GM04503 (cell line): ENCODE results near the gene CEP295NL.
"Not testable (repeated sequence)": the region's sequence is repeated elsewhere in the genome, so short reads cannot be mapped to it uniquely, and the experiment has no call there.

Experiments used
- DNase-seq: peaks from one replicate; pipeline ENCODE4 v3.0.0-alpha.2; 2012; ENCODE audit warnings: low read depth

CEP295NL gene

GRCh38 chr17:78929908-78930775 lies 27.1 kb upstream of the CEP295NL start:
- no peak for DNase-seq

DNA sequence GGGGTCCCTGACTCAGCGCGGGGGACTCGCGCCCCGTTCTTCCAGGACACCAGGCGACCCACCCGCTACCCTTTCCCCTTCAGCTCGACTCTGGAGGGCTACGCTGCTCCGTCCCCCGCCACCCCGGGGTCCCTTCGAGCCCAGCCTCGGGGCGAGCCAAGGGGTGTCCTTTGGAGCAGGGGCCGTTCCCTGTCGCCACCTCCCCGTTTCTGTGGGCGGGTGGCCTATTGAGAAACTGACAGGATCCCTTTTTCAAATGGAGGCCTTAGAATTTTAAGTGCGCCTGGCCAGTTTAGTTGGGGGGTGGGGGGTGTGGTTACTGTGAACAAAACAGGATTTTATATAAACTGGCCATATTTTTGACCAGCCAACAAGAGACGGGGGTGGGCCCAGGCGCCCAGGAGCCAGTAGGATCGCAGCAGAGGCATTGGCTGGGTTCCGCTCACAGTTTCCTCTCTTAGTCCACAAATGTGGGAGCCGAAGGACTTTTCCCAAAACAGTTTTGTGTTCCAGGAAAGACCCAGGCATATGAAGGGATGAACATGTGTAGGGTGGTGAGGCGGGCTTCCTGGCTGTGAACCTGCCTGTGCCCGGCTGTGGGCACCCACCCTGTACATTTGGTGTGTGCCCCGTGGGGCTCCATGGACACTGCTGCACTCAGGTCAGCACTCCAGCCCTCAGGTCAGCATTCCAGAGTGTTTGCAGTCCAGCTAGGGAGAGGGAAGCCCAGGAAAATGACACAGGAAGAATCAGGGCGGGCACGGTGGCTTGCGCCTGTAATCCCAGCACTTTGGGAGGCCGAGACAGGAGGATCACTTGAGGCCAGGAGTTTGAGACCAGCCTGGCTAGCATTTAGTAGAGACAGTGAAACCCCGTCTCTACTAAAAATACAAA lies 22.9 kb upstream of the CEP295NL start:
- no peak for DNase-seq

- no peak for DNase-seq
These were observed 22.2 kb upstream of the CEP295NL start, which contains the start of gene TIMP2 for GRCh38 chr17:78925234-78925633. Gene TIMP2, minus strand, starts transcription at chr17:78925387. Its CDS starts 299 bp downstream, at chr17:78925088.

DNA sequence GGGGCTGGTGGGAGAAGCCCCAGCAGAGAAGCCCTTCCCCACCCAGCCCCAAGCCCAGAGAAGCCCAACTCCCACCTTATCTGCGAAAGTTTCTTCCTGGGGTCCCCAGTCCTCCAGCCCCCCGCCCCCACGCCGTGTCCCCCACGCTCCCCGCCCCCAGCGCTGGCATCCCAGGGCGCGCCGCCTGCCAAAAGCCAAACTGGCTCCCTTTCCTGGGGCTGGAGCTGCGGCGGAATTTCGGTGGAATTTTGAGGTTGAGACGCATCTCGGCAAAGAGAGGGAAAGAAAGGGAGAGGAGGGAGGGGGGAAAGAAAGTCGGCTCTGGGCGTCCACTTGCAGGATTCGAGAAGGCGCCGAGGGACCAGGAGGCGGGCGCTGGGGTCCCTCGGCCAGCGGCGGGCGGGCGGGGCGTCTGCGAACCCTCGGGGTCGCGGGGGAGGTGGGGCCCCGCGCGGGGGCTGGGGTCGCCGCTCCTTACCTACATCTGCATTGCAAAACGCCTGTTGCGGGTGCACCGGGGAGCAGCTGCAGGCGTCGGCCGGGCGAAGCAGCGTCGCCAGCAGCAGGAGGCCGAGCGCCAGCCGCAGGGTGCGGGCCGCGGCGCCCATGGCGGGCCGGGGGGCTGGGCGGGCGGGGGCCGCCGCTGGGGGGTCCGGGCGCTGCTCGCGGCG lies 21.6 kb upstream of the CEP295NL start:
- no peak for DNase-seq

DNA sequence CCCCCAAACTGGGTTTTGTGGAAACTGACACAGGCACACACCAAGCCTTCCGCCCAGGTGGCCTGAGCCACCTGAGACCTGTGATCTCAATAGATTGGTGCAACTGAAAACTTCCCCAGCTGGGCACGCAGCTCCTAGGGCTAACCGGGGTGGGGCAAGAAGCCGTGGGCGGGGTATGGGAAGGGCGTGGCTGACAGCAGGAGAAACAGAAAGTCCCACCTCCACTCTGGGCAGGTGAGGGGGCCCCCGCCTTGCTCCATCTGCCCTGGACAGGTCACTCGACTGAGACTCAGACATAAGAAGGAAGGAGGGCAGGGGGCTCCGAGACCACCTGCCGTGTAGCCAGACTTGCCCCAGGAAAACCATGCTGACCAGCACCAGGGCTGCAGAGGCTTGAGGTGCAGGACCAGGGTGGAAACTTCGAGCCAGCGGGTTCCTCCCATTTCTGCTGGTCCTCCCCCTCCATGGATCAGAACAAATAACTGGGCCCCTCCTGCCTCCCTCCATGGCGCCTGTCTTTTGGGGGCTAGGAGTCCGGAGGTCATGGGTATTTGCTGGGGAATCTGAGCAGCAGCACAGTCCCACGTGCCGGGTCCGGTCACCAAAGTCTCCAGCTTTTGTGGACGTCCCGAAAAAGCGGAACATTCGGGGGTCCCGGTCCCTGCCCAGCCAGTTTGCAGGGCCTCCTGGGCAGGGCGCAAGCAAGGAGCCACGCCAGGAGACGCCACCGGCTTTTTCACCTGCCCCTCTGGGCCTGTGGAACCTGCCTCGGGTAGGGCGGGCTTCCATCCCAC lies 20.9 kb upstream of the CEP295NL start:
- no peak for DNase-seq

- no peak for DNase-seq
These were observed 20.0 kb upstream of the CEP295NL start for GRCh38 chr17:78922816-78923498.

- DNase-seq = no peak
These were observed 18.5 kb upstream of the CEP295NL start for GRCh38 chr17:78921437-78921971.

DNA sequence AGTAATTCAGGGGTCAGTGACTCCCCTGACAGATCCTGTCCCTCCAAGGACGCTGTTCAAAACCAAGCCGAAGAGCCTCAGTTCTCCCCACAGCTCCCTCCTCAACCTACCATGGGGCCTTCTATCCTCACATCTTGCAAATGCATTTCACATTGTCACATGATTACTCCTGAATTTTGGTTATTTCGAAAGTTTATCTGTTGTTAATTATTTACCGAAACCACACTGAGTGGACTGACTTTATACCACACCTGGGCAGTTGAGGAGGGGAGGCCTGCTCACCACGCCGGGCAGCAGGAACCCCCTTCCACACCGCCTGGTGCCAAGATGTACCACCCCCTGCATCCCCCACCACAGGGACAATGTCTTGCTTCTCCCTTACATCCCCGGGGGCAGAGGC lies 17.5 kb upstream of the CEP295NL start:
- no peak for DNase-seq

DNA sequence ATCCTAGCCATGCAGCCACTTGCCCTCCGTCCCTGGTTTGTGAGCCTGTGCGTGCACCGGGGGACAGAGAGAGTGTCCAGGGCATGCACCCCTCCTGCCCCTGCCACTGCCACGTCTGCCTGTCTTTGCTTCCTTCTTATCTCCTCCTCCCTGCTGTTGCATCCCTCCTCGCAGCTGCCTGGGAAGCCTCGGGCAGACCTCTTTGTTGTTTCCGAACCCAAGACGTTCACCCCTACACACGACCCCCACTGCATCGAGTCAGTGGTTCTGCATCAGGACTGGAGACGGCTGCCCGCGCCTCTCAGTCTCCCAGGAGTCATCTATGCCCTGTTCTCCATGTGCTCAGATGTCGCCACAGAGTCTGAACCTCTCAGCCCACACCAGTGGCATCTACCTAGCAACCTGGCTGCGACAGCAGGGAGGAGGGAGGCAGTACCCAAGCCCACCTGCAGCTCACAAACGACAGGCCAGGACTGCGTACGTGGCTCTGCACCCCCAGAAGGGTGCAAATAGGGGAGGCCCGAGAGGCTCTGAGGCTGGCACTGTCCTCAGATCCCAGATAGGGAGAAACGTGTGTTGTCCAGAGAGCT lies 17.0 kb upstream of the CEP295NL start:
- no peak for DNase-seq

DNA sequence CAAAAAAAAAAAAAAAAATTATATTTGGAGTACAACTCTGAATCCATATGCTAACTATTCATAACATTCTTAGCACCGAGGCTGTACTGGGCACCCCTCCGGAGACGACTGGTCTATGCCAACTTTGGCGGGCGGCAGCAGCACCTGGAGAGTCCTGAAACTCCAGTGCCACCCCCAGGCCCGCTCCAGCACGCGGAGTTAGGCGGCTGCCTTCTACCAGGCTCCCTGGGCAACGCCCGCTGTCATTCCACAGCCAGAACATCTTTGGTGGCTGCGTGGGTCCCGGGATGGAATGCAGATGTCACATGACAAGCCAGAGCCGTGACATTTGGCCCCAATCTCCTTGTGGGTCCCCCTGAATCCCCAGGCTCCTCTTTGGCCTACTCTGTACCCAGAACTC lies 16.0 kb upstream of the CEP295NL start:
- DNase-seq = no peak

DNA sequence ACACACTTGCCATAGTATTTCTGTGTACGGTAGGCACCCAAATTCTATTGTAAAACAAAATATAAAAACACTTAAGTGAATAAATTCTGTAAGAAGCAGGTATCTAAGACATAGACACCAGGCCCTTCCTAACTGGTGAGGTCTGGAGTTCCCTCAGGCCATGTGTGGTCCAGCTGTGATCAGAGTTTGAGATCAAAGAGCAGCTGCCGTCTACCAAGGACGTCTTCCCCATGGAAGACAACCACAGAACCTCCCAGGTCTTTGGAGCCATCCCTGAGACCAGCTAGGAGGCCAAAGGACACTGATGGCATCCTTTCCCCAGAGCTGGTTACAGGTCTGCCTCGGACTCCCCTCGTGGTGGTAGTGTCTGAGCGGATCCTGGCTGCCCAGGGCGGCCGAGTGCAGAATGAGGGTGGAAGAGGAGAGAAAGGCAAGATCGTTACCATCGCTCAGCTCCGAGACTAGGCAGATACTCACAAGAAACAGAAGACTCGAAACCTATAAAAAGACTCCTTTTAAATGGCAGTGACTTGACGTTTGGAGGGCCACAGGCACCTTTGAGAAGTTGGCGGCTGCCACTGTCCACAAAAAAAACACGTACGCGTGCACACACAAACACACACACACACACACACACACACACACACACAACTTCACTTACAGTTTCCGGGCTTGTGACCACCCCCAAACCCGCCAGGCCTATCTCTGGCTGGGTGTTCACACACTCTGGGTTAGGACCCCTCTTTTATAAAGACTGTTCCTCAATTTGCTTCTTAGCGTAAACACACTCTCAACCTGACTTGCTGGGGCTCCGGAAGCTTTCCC lies 14.7 kb upstream of the CEP295NL start:
- DNase-seq = no peak

DNA sequence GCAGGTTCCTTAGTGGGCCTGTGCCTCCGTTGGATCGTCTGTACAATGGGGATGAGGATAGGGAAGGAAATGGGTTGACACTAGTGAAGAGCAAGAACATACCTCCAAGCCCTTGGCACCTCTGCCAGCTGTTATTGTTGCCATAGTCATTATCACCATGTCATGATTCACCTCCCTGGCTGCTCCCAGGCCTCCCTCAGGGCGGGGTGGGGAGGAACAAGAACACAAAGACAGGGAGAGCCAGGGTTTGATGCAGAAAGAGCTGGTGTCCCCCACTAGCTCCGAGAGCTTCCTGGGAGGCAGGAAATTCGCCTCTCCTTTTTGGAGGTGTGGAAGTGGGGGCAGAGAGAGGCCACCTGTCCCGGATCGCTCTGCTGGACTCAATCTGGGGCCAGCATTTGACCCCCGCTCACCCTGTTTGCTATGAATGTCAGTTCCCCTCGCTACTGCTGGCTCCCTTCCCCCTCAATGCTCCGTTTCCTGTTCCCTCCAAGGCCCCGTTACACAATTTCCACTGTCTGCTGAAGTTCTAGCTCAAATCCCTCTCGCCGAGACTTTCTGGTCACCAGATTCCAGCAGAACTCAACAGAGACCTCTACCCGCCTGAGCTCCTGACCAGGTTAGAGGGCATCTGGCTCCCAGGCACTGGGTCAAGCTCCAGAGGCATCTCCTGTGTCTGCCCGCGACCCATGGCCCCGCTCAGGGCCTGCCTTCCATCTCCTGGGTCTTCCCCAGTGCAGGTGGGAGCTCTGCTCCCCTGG lies 13.1 kb upstream of the CEP295NL start:
- no peak for DNase-seq

- DNase-seq = no peak
These were observed 10.1 kb upstream of the CEP295NL start for GRCh38 chr17:78913115-78913514.

- DNase-seq = no peak
These were observed 9.1 kb upstream of the CEP295NL start for GRCh38 chr17:78912082-78912481.

- not testable (repeated sequence) for DNase-seq
These were observed 8.5 kb upstream of the CEP295NL start for GRCh38 chr17:78911543-78911942.

DNA sequence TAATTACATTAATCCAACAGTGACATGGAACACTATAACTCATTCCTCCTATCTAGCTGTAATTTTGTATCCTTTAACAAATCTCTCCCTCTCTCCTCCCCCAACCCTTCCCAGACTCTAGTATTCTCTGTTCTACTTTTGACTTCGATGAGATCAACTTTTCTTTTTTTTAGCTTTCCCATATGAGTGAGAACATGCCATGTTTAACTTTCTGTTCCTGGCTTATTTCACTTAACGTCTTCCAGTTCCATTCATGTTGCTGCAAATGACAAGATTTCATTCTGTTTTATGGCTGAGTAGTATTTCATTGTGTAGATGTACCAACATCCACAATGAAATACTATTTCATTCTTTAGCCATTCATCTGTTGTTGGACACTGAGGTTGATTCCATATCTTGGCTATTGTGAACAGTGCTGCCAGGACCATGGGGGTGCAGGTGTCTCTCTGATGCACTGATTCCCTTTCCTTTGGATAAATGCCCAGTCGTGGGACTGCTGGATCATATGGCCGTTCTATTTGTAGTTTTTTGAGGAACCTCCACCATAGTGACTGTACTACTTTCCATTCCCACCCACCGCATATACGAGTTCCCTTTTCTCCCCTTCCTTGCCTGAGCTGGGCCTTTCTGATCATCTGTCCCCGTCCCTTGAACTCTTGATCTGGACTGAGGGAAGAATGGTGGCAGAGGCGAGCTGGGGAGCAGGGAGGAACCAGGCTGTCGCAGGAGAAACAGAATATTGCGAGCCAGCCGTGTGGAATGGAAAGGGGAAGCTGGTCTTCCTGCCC lies 7.7 kb upstream of the CEP295NL start:
- no peak for DNase-seq

GRCh38 chr17:78908426-78908825 lies 5.4 kb upstream of the CEP295NL start:
- DNase-seq = no peak

- no peak for DNase-seq
These were observed 2.5 kb upstream of the CEP295NL start for GRCh38 chr17:78905541-78905940.
